ENCODE data around the gene RBM23.

RBM23 gene

GRCh38 chr14:22844221-22845102 lies 74.5 kb downstream of the RBM23 start (continued):
- TF ChIP-seq, protein P1, sequence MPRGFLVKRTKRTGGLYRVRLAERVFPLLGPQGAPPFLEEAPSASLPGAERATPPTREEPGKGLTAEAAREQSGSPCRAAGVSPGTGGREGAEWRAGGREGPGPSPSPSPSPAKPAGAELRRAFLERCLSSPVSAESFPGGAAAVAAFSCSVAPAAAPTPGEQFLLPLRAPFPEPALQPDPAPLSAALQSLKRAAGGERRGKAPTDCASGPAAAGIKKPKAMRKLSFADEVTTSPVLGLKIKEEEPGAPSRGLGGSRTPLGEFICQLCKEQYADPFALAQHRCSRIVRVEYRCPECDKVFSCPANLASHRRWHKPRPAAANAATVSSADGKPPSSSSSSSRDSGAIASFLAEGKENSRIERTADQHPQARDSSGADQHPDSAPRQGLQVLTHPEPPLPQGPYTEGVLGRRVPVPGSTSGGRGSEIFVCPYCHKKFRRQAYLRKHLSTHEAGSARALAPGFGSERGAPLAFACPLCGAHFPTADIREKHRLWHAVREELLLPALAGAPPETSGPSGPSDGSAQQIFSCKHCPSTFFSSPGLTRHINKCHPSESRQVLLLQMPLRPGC (tag by site-specific recombination; IDR thresholded peaks at IDR 0.05) = no peak
- no peak for TF ChIP-seq ZFP37 (tag by site-specific recombination; IDR thresholded peaks at IDR 0.05)
- no peak for TF ChIP-seq SP2 (tag by site-specific recombination; IDR thresholded peaks at IDR 0.05)
- no peak for TF ChIP-seq ZNF843 (tag by site-specific recombination; IDR thresholded peaks at IDR 0.05)
- no peak for TF ChIP-seq ZNF391 (tag by site-specific recombination; IDR thresholded peaks at IDR 0.05; ENCODE audit: borderline replicate concordance, low read depth)
- no peak for TF ChIP-seq TSHZ1 (tag by site-specific recombination; IDR thresholded peaks at IDR 0.05; ENCODE audit: borderline replicate concordance)
- no peak for TF ChIP-seq ZNF776 (tag by site-specific recombination; IDR thresholded peaks at IDR 0.05; ENCODE audit: borderline replicate concordance)
